ENCODE results near the gene MSL3. TPM values are rescaled to one million over a fixed set of nuclear protein-coding genes. Genes with fewer than 3 reads are reported as not detected.

Gene MSL3
- total and polyA plus RNA-seq, 2 donors (not counting 3 experiments of a cell fraction or from before 2014, with no cell fraction given), result 54.2 to 58.7 TPM

DNA sequence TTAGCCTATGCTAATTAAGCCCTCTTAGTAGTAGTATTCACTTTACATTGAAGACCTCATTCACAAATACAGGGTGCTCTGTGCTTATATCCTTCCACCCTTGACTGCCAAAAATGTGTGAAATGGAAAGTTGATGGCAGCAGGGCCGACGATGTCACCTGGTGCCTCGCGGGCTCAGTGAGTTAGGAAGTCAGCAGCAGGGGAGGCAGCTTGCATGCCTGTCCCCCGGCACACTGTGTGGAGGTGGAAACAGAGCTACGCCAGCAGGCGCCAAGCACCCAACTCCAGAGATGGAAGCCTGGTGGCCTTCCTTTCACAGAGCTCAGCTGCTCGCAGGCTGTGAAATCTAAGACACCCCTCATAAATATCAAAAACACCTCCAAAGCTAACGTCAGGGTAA, 8.4 kb downstream of the MSL3 start:
- H3K27ac ChIP-seq (ENCODE audit: insufficient read depth, low read depth, low read length), result no peak overlapping the region
- no peak overlapping the region for H3K9ac ChIP-seq (replicated peaks; ENCODE audit: extremely low read depth, insufficient read depth, low read length)
- no peak overlapping the region for H3K4me3 ChIP-seq (replicated peaks in 1 of 3; ENCODE audit: insufficient read depth in 1 of 3, low read depth in 1 of 3, low read length in 3 of 3)
- no peak for DNase-seq (ENCODE audit: low read depth, low spot score)
- POLR2A ChIA-PET, result no interaction called here
- H3K9me3 ChIP-seq (replicated peaks; ENCODE audit: control insufficient read depth, insufficient read depth, low read length), result no peaks in the 10 kb centered on the region
- H2AFZ ChIP-seq (ENCODE audit: low read depth, low read length), result no peak overlapping the region
- no peak overlapping the region for H3K4me2 ChIP-seq (ENCODE audit: insufficient read depth, low read length)
- dilution Hi-C loops (cut with MboI; ENCODE audit: extremely low pct_ligation_motif_present, low sequenced_read_pairs) (no loop called here), intact Hi-C loops (cut with micrococcal nuclease) (no loop called here)
- TF ChIP-seq POLR2A (IDR thresholded peaks at IDR 0.05; ENCODE audit: low read depth, low read length), result no peak
- no peak for TF ChIP-seq EZH2 (IDR thresholded peaks at IDR 0.05; ENCODE audit: borderline replicate concordance, low read depth, low read length, severe bottlenecking)
- no peak for TF ChIP-seq GATA2 (IDR thresholded peaks at IDR 0.05; ENCODE audit: insufficient read depth, insufficient read length, low read depth, low read length)
- TF ChIP-seq JUN (IDR thresholded peaks at IDR 0.05; ENCODE audit: borderline replicate concordance, insufficient read depth, insufficient read length, low read depth), result no peak
- H3K79me2 ChIP-seq (ENCODE audit: control insufficient read depth, insufficient read depth, low read length), result peaks cover 3% of the 10 kb centered on the region
- FAIRE-seq, result no peak
- H3K36me3 ChIP-seq (ENCODE audit: control insufficient read depth in 2 of 2, extremely low read depth in 1 of 2, insufficient read depth in 2 of 2, low read length in 2 of 2), result peaks cover 6 to 22% of the 10 kb centered on the region in 2 experiments
- peaks cover 2% of the 10 kb centered on the region for H3K4me1 ChIP-seq (ENCODE audit: control insufficient read depth, extremely low read depth, insufficient read depth, low read length)
- BruUV-seq (replicated peaks), result no TSS peak
- no peaks in the 10 kb centered on the region for H3K27me3 ChIP-seq (ENCODE audit: control insufficient read depth in 2 of 2, insufficient read depth in 2 of 2, low read length in 2 of 2)
- H3K9me1 ChIP-seq (replicated peaks; ENCODE audit: control insufficient read depth, extremely low read depth, insufficient read depth, low read length), result no peaks in the 10 kb centered on the region
- CTCF ChIA-PET, result interaction anchor here (2.0 kb wide), 1 partner anchor 21 kb away, joined by 4 read pairs; no protein-coding TSS in a partner anchor
- no peaks in the 10 kb centered on the region for H4K20me1 ChIP-seq (replicated peaks; ENCODE audit: control insufficient read depth, extremely low read depth, insufficient read depth, low read length)

DNA sequence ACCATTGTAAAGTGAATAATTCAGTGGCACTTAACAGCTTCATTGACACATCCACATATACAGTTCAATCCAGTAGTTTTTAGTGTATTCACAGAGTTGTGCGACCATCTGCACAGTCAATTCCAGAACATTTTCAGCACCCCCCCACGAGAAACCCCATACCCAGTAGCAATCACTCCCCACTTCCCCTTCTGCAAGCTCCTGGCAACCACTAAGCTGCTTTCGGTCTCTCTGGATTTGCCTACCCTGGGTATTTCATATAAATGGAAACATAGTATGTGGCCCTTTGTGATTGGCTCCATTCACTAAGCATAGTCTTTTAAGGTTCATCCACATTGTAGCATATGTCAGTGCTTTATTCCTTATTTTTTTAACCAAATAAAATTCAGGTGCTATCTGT, 10.0 kb downstream of the MSL3 start:
- CTCF ChIA-PET, result interaction anchor here (1.3 kb wide), 1 partner anchor 9 kb away, joined by 3 read pairs; no protein-coding TSS in a partner anchor
- H3K79me2 ChIP-seq (ENCODE audit: control insufficient read depth, insufficient read depth, low read length), result no peaks in the 10 kb centered on the region
- peaks cover 3 to 22% of the 10 kb centered on the region in 2 experiments for H3K36me3 ChIP-seq (ENCODE audit: control insufficient read depth in 2 of 2, extremely low read depth in 1 of 2, insufficient read depth in 2 of 2, low read length in 2 of 2)
- no peak overlapping the region for H3K9ac ChIP-seq (replicated peaks; ENCODE audit: extremely low read depth, insufficient read depth, low read length)
- dilution Hi-C loops (cut with MboI; ENCODE audit: extremely low pct_ligation_motif_present, low sequenced_read_pairs) (no loop called here), intact Hi-C loops (cut with micrococcal nuclease) (no loop called here)
- H4K20me1 ChIP-seq (replicated peaks; ENCODE audit: control insufficient read depth, extremely low read depth, insufficient read depth, low read length), result no peaks in the 10 kb centered on the region
- no peak overlapping the region for H2AFZ ChIP-seq (ENCODE audit: low read depth, low read length)
- FAIRE-seq, result no peak
- no peaks in the 10 kb centered on the region for H3K27me3 ChIP-seq (ENCODE audit: control insufficient read depth in 2 of 2, insufficient read depth in 2 of 2, low read length in 2 of 2)
- H3K4me2 ChIP-seq (ENCODE audit: insufficient read depth, low read length), result no peak overlapping the region
- no peaks in the 10 kb centered on the region for H3K9me3 ChIP-seq (replicated peaks; ENCODE audit: control insufficient read depth, insufficient read depth, low read length)
- no peak overlapping the region for H3K4me3 ChIP-seq (replicated peaks in 1 of 3; ENCODE audit: insufficient read depth in 1 of 3, low read depth in 1 of 3, low read length in 3 of 3)
- no peak overlapping the region for H3K27ac ChIP-seq (ENCODE audit: insufficient read depth, low read depth, low read length)
- no peaks in the 10 kb centered on the region for H3K4me1 ChIP-seq (ENCODE audit: control insufficient read depth, extremely low read depth, insufficient read depth, low read length)
- no peak for TF ChIP-seq POLR2A (IDR thresholded peaks at IDR 0.05; ENCODE audit: low read depth, low read length)
- TF ChIP-seq POLR2AphosphoS5 (IDR thresholded peaks at IDR 0.05; ENCODE audit: insufficient read depth, low read depth, low read length), result no peak
- no peak for TF ChIP-seq FOS (IDR thresholded peaks at IDR 0.05; ENCODE audit: borderline replicate concordance, insufficient read depth, low read length)
- TF ChIP-seq EZH2 (IDR thresholded peaks at IDR 0.05; ENCODE audit: borderline replicate concordance, low read depth, low read length, severe bottlenecking), result no peak
- no peak for TF ChIP-seq MYC (IDR thresholded peaks at IDR 0.05; ENCODE audit: low read depth, low read length)
- no peak for TF ChIP-seq JUN (IDR thresholded peaks at IDR 0.05; ENCODE audit: borderline replicate concordance, insufficient read depth, insufficient read length, low read depth)
- TF ChIP-seq GATA2 (IDR thresholded peaks at IDR 0.05; ENCODE audit: insufficient read depth, insufficient read length, low read depth, low read length), result no peak
- TF ChIP-seq, protein P1, sequence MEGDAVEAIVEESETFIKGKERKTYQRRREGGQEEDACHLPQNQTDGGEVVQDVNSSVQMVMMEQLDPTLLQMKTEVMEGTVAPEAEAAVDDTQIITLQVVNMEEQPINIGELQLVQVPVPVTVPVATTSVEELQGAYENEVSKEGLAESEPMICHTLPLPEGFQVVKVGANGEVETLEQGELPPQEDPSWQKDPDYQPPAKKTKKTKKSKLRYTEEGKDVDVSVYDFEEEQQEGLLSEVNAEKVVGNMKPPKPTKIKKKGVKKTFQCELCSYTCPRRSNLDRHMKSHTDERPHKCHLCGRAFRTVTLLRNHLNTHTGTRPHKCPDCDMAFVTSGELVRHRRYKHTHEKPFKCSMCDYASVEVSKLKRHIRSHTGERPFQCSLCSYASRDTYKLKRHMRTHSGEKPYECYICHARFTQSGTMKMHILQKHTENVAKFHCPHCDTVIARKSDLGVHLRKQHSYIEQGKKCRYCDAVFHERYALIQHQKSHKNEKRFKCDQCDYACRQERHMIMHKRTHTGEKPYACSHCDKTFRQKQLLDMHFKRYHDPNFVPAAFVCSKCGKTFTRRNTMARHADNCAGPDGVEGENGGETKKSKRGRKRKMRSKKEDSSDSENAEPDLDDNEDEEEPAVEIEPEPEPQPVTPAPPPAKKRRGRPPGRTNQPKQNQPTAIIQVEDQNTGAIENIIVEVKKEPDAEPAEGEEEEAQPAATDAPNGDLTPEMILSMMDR (IDR thresholded peaks at IDR 0.05; ENCODE audit: extremely low read depth in 1 of 2, insufficient read depth in 1 of 2, low read depth in 1 of 2, low read length in 2 of 2), result no peak
- TF ChIP-seq, protein P2, sequence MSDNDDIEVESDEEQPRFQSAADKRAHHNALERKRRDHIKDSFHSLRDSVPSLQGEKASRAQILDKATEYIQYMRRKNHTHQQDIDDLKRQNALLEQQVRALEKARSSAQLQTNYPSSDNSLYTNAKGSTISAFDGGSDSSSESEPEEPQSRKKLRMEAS (IDR thresholded peaks at IDR 0.05; ENCODE audit: insufficient read depth, insufficient read length), result no peak
- POLR2A ChIA-PET, result no interaction called here
- no TSS peak for BruUV-seq (replicated peaks)
- DNase-seq (ENCODE audit: low read depth, low spot score), result no peak
- H3K9me1 ChIP-seq (replicated peaks; ENCODE audit: control insufficient read depth, extremely low read depth, insufficient read depth, low read length), result no peaks in the 10 kb centered on the region

Data from endothelial cell of umbilical vein (primary cell).